ENCODE measurements around the gene RIOK2. TPM values are rescaled to one million over a fixed set of nuclear protein-coding genes. Genes with fewer than 3 reads are reported as not detected.

Gene RIOK2
- total and polyA plus RNA-seq, 4 donors: 4.1 to 11.8 (median 10.1) TPM

- TF ChIP-seq TAF1 (conservative IDR thresholded peaks at IDR 0.05): no peak
- no peak for TF ChIP-seq HNF4G (IDR thresholded peaks at IDR 0.05)
Measured at GRCh38 chr5:97150401-97150800, 32.6 kb downstream of the RIOK2 start (continued).

GRCh38 chr5:97149709-97150108, 33.3 kb downstream of the RIOK2 start:
- no peak for DNase-seq (ENCODE audit: low spot score)
- Histone ChIP-seq H3K9ac (ENCODE audit: low read depth in 1 of 2, low read length in 2 of 2) (no peak overlapping the region), H3K4me3 (ENCODE audit: low read depth in 1 of 3, low read length in 3 of 3) (no peak overlapping the region), H3K27ac (ENCODE audit: low read depth in 1 of 2, low read length in 2 of 2) (no peak overlapping the region), H3K27me3 (ENCODE audit: control insufficient read depth in 4 of 4, insufficient read depth in 4 of 4, low read length in 3 of 4) (no peaks in the 10 kb centered on the region), H3K9me3 (ENCODE audit: control insufficient read depth in 4 of 4, low read length in 3 of 4) (no peaks in the 10 kb centered on the region), H3K36me3 (ENCODE audit: control insufficient read depth in 4 of 4, insufficient read depth in 3 of 4, low read depth in 1 of 4, low read length in 3 of 4) (no peaks in the 10 kb centered on the region), H3K4me1 (ENCODE audit: control insufficient read depth in 4 of 4, insufficient read depth in 4 of 4, low read length in 3 of 4) (no peaks in the 10 kb centered on the region)
- TF ChIP-seq YY1 (IDR thresholded peaks at IDR 0.05): no peak
- no peak for TF ChIP-seq NR2F2 (IDR thresholded peaks at IDR 0.05)
- TF ChIP-seq ZBTB33 (IDR thresholded peaks at IDR 0.05): no peak
- TF ChIP-seq TAF1 (conservative IDR thresholded peaks at IDR 0.05): no peak
- no peak for TF ChIP-seq GABPA (IDR thresholded peaks at IDR 0.05 in 1 of 2, conservative IDR thresholded peaks at IDR 0.05 in 1 of 2)
- no peak for TF ChIP-seq RXRA (IDR thresholded peaks at IDR 0.05)
- no peak for TF ChIP-seq ATF3 (IDR thresholded peaks at IDR 0.05)
- no peak for TF ChIP-seq JUND (IDR thresholded peaks at IDR 0.05)
- no peak for TF ChIP-seq FOXA2 (IDR thresholded peaks at IDR 0.05)
- no peak for TF ChIP-seq HNF4A (conservative IDR thresholded peaks at IDR 0.05)
- WGBS: 86% methylated on average over 2 of the region's 2 CpGs

- 42% methylated on average over 3 of the region's 3 CpGs for WGBS
- DNase-seq (ENCODE audit: low spot score): no peak
- Histone ChIP-seq H3K36me3 (ENCODE audit: control insufficient read depth in 4 of 4, insufficient read depth in 3 of 4, low read depth in 1 of 4, low read length in 3 of 4) (no peaks in the 10 kb centered on the region), H3K9me3 (ENCODE audit: control insufficient read depth in 4 of 4, low read length in 3 of 4) (no peaks in the 10 kb centered on the region), H3K27me3 (ENCODE audit: control insufficient read depth in 4 of 4, insufficient read depth in 4 of 4, low read length in 3 of 4) (no peaks in the 10 kb centered on the region), H3K4me3 (ENCODE audit: low read depth in 1 of 3, low read length in 3 of 3) (no peak overlapping the region), H3K4me1 (ENCODE audit: control insufficient read depth in 4 of 4, insufficient read depth in 4 of 4, low read length in 3 of 4) (no peaks in the 10 kb centered on the region), H3K27ac (ENCODE audit: low read depth in 1 of 2, low read length in 2 of 2) (no peak overlapping the region), H3K9ac (ENCODE audit: low read depth in 1 of 2, low read length in 2 of 2) (no peak overlapping the region)
- TF ChIP-seq RXRA (IDR thresholded peaks at IDR 0.05): no peak
- TF ChIP-seq ATF3 (IDR thresholded peaks at IDR 0.05): no peak
- no peak for TF ChIP-seq JUND (IDR thresholded peaks at IDR 0.05)
- no peak for TF ChIP-seq ZBTB33 (IDR thresholded peaks at IDR 0.05)
- no peak for TF ChIP-seq HNF4A (conservative IDR thresholded peaks at IDR 0.05)
- no peak for TF ChIP-seq CTCF (IDR thresholded peaks at IDR 0.05; ENCODE audit: low read depth, low read length, missing input control)
- no peak for TF ChIP-seq YY1 (IDR thresholded peaks at IDR 0.05)
- no peak for TF ChIP-seq TAF1 (conservative IDR thresholded peaks at IDR 0.05)
- TF ChIP-seq FOXA1 (IDR thresholded peaks at IDR 0.05): no peak
- TF ChIP-seq NR2F2 (IDR thresholded peaks at IDR 0.05): no peak
Measured at GRCh38 chr5:97148288-97148687, 34.8 kb downstream of the RIOK2 start.

Data from liver (tissue), 9 donors.